Measurements from ENCODE around the gene ZCRB1. TPM values are rescaled to one million over a fixed set of nuclear protein-coding genes. Genes with fewer than 3 reads are reported as not detected.
"Not testable (repeated sequence)": the region's sequence is repeated elsewhere in the genome, so short reads cannot be mapped to it uniquely, and the experiment has no call there.

The ZCRB1 gene
- polyA plus RNA-seq, 1 experiment: 65.5 TPM

- ChIA-PET POLR2A (no interaction called here), CTCF (no interaction called here)
- DNase-seq (ENCODE audit: low read depth): no peak
These were observed 38.8 kb upstream of the ZCRB1 start for GRCh38 chr12:42364692-42365091.

DNA sequence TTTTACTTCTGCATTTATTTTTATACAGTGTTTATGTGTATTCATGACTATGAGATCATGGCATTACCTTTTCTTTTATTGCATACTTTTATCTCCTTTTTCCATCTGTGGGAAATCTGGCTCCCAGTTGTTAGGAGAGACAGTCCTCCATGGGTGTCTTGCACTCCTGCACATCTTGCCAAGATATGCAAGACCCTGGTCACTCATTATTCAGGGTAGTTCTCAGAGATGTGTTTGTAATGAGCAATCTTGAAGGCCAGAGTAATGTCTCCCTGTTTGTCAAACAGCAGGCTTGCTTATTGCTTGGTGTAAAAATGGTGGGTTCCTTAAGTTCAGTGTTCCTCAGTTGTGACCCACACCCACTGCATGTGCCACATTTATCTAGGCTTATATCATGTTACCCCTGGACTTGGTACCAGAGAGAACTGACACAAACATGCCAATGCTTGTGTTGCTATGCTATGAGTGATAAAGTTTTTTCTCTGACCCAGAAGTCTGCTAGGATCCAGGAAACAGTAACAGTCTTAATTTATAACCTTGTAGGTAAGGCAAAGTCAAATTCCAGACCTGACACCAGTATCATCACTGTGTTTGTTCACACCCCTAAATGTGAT is 36.9 kb upstream of the ZCRB1 start:
- POLR2A ChIA-PET: no interaction called here
- peak; percentile 23 for DNase-seq (ENCODE audit: low read depth)
- CTCF ChIA-PET: interaction anchor here (1.8 kb wide), 1 partner anchor 10 kb away, joined by 8 read pairs; no protein-coding TSS in a partner anchor
- H3K27me3 ChIP-seq (ENCODE audit: control insufficient read depth, insufficient read depth, low read length): no peaks in the 10 kb centered on the region
- no peak overlapping the region for H3K4me3 ChIP-seq (ENCODE audit: low read depth, low read length)
- no peaks in the 10 kb centered on the region for H3K36me3 ChIP-seq (ENCODE audit: control insufficient read depth, insufficient read depth, low read length)
- no peak for TF ChIP-seq CTCF (IDR thresholded peaks at IDR 0.05; ENCODE audit: insufficient read depth, low read depth, low read length)

More at GRCh38 chr12:42364692-42365091, 38.8 kb upstream of the ZCRB1 start:
- H3K27me3 ChIP-seq (ENCODE audit: control insufficient read depth, insufficient read depth, low read length): no peaks in the 10 kb centered on the region
- no peak for TF ChIP-seq CTCF (IDR thresholded peaks at IDR 0.05; ENCODE audit: insufficient read depth, low read depth, low read length)
- H3K36me3 ChIP-seq (ENCODE audit: control insufficient read depth, insufficient read depth, low read length): no peaks in the 10 kb centered on the region
- no peak overlapping the region for H3K4me3 ChIP-seq (ENCODE audit: low read depth, low read length)

DNA sequence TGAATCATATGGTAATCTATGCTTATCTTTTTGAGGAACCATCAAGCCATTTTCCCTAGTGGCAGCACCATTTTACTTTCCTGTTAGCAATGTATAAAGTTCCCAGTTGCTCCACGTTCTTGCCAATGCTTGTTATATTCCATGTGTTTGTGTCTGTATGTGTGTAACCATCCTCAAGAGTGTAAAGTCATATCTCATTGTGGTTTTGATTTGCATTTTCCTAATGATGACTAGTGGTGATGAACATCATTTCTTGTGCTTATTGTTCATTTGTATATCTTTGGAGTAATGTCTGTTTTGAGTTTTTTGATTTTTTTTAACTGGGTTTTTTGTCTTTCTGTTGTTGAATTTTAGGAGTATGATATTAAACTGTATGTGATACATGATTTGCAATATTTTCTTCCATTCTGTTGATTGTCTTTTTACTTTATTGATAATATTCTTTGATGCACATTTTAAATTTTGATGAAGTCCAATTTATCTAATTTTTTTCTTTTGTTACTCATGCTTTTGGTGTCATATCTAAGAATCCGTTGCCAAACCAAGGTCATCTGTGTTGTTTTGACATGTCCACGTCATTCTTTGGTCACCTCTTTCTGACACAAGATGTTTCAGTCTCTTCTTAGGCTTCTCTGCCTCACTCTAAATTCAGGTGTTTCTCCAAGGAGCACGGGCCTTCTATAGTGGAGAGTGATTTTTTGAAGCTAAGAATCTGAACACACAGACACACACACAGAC is 36.2 kb upstream of the ZCRB1 start:
- Histone ChIP-seq H3K27me3 (ENCODE audit: control insufficient read depth, insufficient read depth, low read length) (no peaks in the 10 kb centered on the region), H3K36me3 (ENCODE audit: control insufficient read depth, insufficient read depth, low read length) (no peaks in the 10 kb centered on the region), H3K4me3 (ENCODE audit: low read depth, low read length) (no peak overlapping the region)
- TF ChIP-seq CTCF (IDR thresholded peaks at IDR 0.05; ENCODE audit: insufficient read depth, low read depth, low read length): no peak
- ChIA-PET POLR2A (no interaction called here), CTCF (interaction anchor here (1.8 kb wide), 1 partner anchor 10 kb away, joined by 8 read pairs; no protein-coding TSS in a partner anchor)
- no peak for DNase-seq (ENCODE audit: low read depth)

DNA sequence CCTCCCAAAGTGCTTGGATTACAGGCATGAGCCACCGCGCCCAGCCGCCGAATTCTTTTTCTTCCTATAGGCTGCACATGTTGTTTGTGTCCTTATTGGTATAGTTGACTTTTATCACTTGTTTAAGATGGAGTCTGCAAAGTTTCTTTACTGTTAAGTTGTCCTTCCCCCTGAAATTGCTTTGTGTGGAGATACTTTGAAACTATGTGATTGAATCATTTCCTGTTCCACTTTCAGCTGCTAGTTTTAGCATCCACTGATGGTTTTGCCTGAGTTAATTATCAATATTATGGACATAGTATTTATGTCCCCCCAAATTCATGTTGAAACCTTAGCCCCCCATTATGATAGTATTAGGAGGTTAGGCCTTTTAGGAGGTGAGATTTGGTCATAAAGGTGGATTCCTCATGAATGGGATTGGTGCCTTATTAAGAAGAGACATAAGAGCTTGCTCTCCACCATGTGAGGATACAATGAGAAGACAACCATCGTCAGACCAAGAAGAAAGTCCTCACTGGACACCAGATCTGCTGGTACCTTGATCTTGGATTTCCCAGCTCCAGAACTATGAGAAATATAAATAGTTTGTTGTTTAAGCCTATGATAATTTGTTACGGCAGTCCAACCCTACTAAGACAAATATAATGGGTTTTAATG is 35.0 kb upstream of the ZCRB1 start:
- ChIA-PET POLR2A (no interaction called here), CTCF (interaction anchor here (1.2 kb wide), 1 partner anchor 11 kb away, joined by 6 read pairs; no protein-coding TSS in a partner anchor)
- DNase-seq (ENCODE audit: low read depth): no peak
- Histone ChIP-seq H3K4me3 (ENCODE audit: low read depth, low read length) (no peak overlapping the region), H3K27me3 (ENCODE audit: control insufficient read depth, insufficient read depth, low read length) (no peaks in the 10 kb centered on the region), H3K36me3 (ENCODE audit: control insufficient read depth, insufficient read depth, low read length) (0 out of 2 replicates have a peak, but pooled peaks cover 3% of the 10 kb centered on the region)
- TF ChIP-seq CTCF (IDR thresholded peaks at IDR 0.05; ENCODE audit: insufficient read depth, low read depth, low read length): no peak

- ChIA-PET CTCF (interaction anchor here (1.8 kb wide), 1 partner anchor 16 kb away, joined by 9 read pairs; no protein-coding TSS in a partner anchor), POLR2A (no interaction called here)
- no peaks in the 10 kb centered on the region for H3K27me3 ChIP-seq (ENCODE audit: control insufficient read depth, insufficient read depth, low read length)
- no peak for DNase-seq (ENCODE audit: low read depth)
- TF ChIP-seq CTCF (IDR thresholded peaks at IDR 0.05; ENCODE audit: insufficient read depth, low read depth, low read length): no peak
- no peak overlapping the region for H3K4me3 ChIP-seq (ENCODE audit: low read depth, low read length)
- H3K36me3 ChIP-seq (ENCODE audit: control insufficient read depth, insufficient read depth, low read length): peaks cover 5% of the 10 kb centered on the region
These were observed 30.4 kb upstream of the ZCRB1 start for GRCh38 chr12:42356344-42356743.

GRCh38 chr12:42350021-42350407 is 24.1 kb upstream of the ZCRB1 start:
- CTCF ChIA-PET; POLR2A ChIA-PET; H3K36me3 ChIP-seq (ENCODE audit: control insufficient read depth, insufficient read depth, low read length); DNase-seq (ENCODE audit: low read depth); H3K27me3 ChIP-seq (ENCODE audit: control insufficient read depth, insufficient read depth, low read length); H3K4me3 ChIP-seq (ENCODE audit: low read depth, low read length): not testable (repeated sequence)

DNA sequence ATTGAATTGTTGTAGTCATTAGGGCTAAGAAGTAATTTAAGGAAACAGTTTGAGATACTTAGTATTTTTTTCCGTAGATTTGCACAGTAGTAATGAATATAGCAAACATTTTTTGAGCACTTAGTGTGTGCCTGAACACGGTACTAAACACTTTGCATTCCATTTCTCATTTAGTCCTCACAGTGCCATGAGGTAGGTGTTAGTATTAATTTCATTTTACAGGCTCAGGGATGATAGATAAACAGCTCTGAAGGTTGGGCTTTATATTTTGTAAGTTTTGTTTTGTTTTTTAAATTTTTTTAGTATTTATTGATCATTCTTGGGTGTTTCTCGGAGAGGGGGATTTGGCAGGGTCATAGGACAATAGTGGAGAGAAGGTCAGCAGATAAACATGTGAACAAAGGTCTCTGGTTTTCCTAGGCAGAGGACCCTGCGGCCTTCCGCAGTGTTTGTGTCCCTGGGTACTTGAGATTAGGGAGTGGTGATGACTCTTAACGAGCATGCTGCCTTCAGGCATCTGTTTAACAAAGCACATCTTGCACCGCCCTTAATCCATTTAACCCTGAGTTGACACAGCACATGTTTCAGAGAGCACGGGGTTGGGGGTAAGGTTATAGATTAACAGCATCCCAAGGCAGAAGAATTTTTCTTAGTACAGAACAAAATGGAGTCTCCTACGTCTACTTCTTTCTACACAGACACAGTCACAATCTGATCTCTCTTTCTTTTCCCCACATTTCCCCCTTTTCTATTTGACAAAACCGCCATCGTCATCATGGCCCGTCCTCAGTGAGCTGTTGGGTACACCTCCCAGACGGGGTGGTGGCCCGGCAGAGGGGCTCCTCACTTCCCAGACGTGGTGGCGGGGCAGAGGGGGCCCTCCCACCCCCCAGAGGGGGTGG is 23.5 kb upstream of the ZCRB1 start:
- CTCF ChIA-PET: interaction anchor here (0.9 to 1.1 kb wide), 2 partner anchors 22 to 134 kb away, joined by 3 to 4 read pairs; no protein-coding TSS in a partner anchor
- DNase-seq (ENCODE audit: low read depth); H3K27me3 ChIP-seq (ENCODE audit: control insufficient read depth, insufficient read depth, low read length); H3K4me3 ChIP-seq (ENCODE audit: low read depth, low read length); POLR2A ChIA-PET; H3K36me3 ChIP-seq (ENCODE audit: control insufficient read depth, insufficient read depth, low read length): not testable (repeated sequence)
